Liver (tissue), 9 donors: ENCODE results near the gene EGF. TPM values are rescaled to one million over a fixed set of nuclear protein-coding genes. Genes with fewer than 3 reads are reported as not detected.

Experiments used
- DNase-seq: peaks from one replicate; pipeline ENCODE4 v3.0.0-alpha.2; 2017; ENCODE audit warnings: low spot score
- H3K27ac ChIP-seq, 2 donors: one replicate each; pipeline ENCODE4 v1.7.0; 2013; ENCODE audit warnings: inconsistent platforms in 2 of 2, low read length in 2 of 2, control low read depth in 1 of 2, low read depth in 1 of 2, mild to moderate bottlenecking in 1 of 2
- H3K27me3 ChIP-seq, 4 donors: one replicate each; pipeline versions ENCODE4 v1.6.1 to v1.7.0; 2013; ENCODE audit warnings: low read length in 3 of 4, inconsistent platforms in 1 of 4, mild to moderate bottlenecking in 1 of 4, moderate library complexity in 1 of 4; ENCODE audit not compliant: control insufficient read depth in 4 of 4, insufficient read depth in 4 of 4
- H3K36me3 ChIP-seq, 4 donors: one replicate each; pipeline versions ENCODE4 v1.6.1 to v1.7.0; 2013; ENCODE audit warnings: low read length in 3 of 4, mild to moderate bottlenecking in 3 of 4, low read depth in 1 of 4, moderate library complexity in 1 of 4; ENCODE audit not compliant: control insufficient read depth in 4 of 4, insufficient read depth in 3 of 4
- H3K4me1 ChIP-seq, 4 donors: one replicate each; pipeline versions ENCODE4 v1.6.1 to v1.7.0; 2013; ENCODE audit warnings: low read length in 3 of 4, mild to moderate bottlenecking in 3 of 4, moderate library complexity in 1 of 4; ENCODE audit not compliant: control insufficient read depth in 4 of 4, insufficient read depth in 4 of 4
- H3K4me3 ChIP-seq, 3 donors: one replicate each; pipeline versions ENCODE4 v1.6.1 to v1.7.0; 2013; ENCODE audit warnings: low read length in 3 of 3, control low read depth in 1 of 3, low read depth in 1 of 3, mild to moderate bottlenecking in 1 of 3
- H3K9ac ChIP-seq, 2 donors: one replicate each; pipeline ENCODE4 v1.7.0; 2013; ENCODE audit warnings: low read length in 2 of 2, mild to moderate bottlenecking in 2 of 2, moderate library complexity in 2 of 2, control low read depth in 1 of 2, low read depth in 1 of 2
- H3K9me3 ChIP-seq, 4 donors: one replicate each; pipeline versions ENCODE4 v1.6.1 to v1.7.0; 2013; ENCODE audit warnings: low read length in 3 of 4; ENCODE audit not compliant: control insufficient read depth in 4 of 4
- ATF3 ChIP-seq: IDR thresholded peaks from 2 replicates; pipeline ENCODE4 v1.6.1; 2016; ENCODE audit warnings: antibody characterized with exemption
- CTCF ChIP-seq: fragments of 150-350 bp; IDR thresholded peaks from 2 replicates; pipeline ENCODE4 v1.5.1; 2017; ENCODE audit warnings: improper control_type of control experiment, low read depth, low read length; ENCODE audit not compliant: missing input control
- EGR1 ChIP-seq, 2 donors: IDR thresholded peaks; 2 replicates each; pipeline ENCODE4 v1.6.1; 2016 to 2018; ENCODE audit warnings: antibody characterized with exemption in 2 of 2, low read depth in 2 of 2
- FOXA1 ChIP-seq: IDR thresholded peaks from 2 replicates; pipeline ENCODE4 v1.6.1; 2016; ENCODE audit warnings: antibody characterized with exemption
- FOXA2 ChIP-seq: IDR thresholded peaks from 2 replicates; pipeline ENCODE4 v1.6.1; 2016; ENCODE audit warnings: antibody characterized with exemption
- GABPA ChIP-seq, 2 donors: IDR thresholded peaks in 1 of 2; conservative IDR thresholded peaks in 1 of 2; 2 replicates each; pipeline ENCODE4 v1.6.1; 2016; ENCODE audit warnings: antibody characterized with exemption in 2 of 2, mild to moderate bottlenecking in 1 of 2, moderate library complexity in 1 of 2
- HNF4A ChIP-seq, 2 donors: conservative IDR thresholded peaks; 2 replicates each; pipeline ENCODE4 v1.6.1; 2016; ENCODE audit warnings: antibody characterized with exemption in 2 of 2, mild to moderate bottlenecking in 2 of 2
- HNF4G ChIP-seq: IDR thresholded peaks from 2 replicates; pipeline ENCODE4 v1.6.1; 2016; ENCODE audit warnings: antibody characterized with exemption
- JUND ChIP-seq, 2 donors: IDR thresholded peaks; 2 replicates each; pipeline ENCODE4 v1.6.1; 2016; ENCODE audit warnings: antibody characterized with exemption in 2 of 2
- MAX ChIP-seq: IDR thresholded peaks from 2 replicates; pipeline ENCODE4 v1.6.1; 2016; ENCODE audit warnings: antibody characterized with exemption
- NR2F2 ChIP-seq: IDR thresholded peaks from 2 replicates; pipeline ENCODE4 v1.6.1; 2016; ENCODE audit warnings: antibody characterized with exemption
- RAD21 ChIP-seq, 2 donors: IDR thresholded peaks; 2 replicates each; pipeline ENCODE4 v1.6.1; 2016; ENCODE audit warnings: antibody characterized with exemption in 2 of 2, mild to moderate bottlenecking in 2 of 2
- RXRA ChIP-seq, 2 donors: IDR thresholded peaks; 2 replicates each; pipeline ENCODE4 v1.6.1; 2017 to 2018; ENCODE audit warnings: antibody characterized with exemption in 2 of 2, mild to moderate bottlenecking in 1 of 2
- SP1 ChIP-seq: IDR thresholded peaks from 2 replicates; pipeline ENCODE4 v1.6.1; 2018; ENCODE audit warnings: antibody characterized with exemption, mild to moderate bottlenecking
- TAF1 ChIP-seq: conservative IDR thresholded peaks from 2 replicates; pipeline ENCODE4 v1.6.1; 2016; ENCODE audit warnings: antibody characterized with exemption, mild to moderate bottlenecking
- YY1 ChIP-seq: IDR thresholded peaks from 2 replicates; pipeline ENCODE4 v1.6.1; 2016; ENCODE audit warnings: antibody characterized with exemption, mild to moderate bottlenecking
- WGBS: extraction: QIAGEN DNeasy Blood & Tissue Kit; methylation state at CpG from one replicate; pipeline ENCODE4 v1.1.7; 2013; 5-methylcytosine and 5-hydroxymethylcytosine counted together
- polyA plus RNA-seq, 2 donors: library from polyadenylated mRNA; stranded (reverse) in 1 of 2; unstranded in 1 of 2; fragments of 200-250 nt in 1 of 2; fragments of >200 nt in 1 of 2; fragmentation: Nextera tagmentation in 1 of 2; extraction: Ambion mirVana in 1 of 2; gene quantifications; one replicate each; pipeline versions ENCODE4 v1.2.1 to v1.2.3, GENCODE V29; 2013 to 2015
- total RNA-seq, 2 donors: library from RNA; depleted of rRNA; stranded (reverse); fragments of >200 nt; gene quantifications; one replicate each; pipeline ENCODE4 v1.2.3, GENCODE V29; 2014
- TF ChIP-seq, protein P1 (sequence below): IDR thresholded peaks from 2 replicates; pipeline ENCODE4 v1.6.1; 2016; ENCODE audit warnings: antibody characterized with exemption, mild to moderate bottlenecking
- TF ChIP-seq, protein P2 (sequence below): IDR thresholded peaks from 2 replicates; pipeline ENCODE4 v1.6.1; 2016; ENCODE audit warnings: antibody characterized with exemption
- donor health status: healthy.
- donor health status: healthy.
- donor health status: healthy.
- donor health status: healthy.
- donor health status: healthy.

The EGF gene
- total and polyA plus RNA-seq, 4 donors, result 0.65 TPM; not detected in 3

DNA sequence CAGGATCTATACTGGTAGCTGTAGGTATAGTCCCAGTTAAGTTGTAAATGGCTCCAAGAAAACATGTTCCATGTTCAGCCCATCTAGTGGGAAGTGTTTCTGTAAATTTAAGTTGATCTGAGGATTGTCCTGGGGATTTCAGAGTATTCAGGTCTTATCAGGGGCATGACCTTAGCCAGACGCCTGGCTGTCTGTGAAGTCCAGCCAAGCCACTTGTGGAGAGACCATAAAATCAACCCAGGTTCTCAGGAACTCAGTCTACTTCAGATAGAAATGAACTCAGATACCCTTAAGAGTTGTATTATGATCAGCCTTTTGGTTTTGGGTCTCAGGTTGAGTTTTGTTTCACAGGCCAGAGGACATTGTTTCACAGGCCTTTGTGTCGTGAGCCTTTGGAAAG lies 95.9 kb downstream of the EGF start:
- no peaks in the 10 kb centered on the region for H3K36me3 ChIP-seq
- no peak for DNase-seq
- TF ChIP-seq GABPA (IDR thresholded peaks at IDR 0.05 in 1 of 2, conservative IDR thresholded peaks at IDR 0.05 in 1 of 2) (no peak), RXRA (IDR thresholded peaks at IDR 0.05) (peak; percentile 31 to 55), YY1 (no peak), JUND (IDR thresholded peaks at IDR 0.05) (no peak), MAX (no peak), HNF4G (no peak), ATF3 (no peak), FOXA1 (no peak), SP1 (no peak), EGR1 (IDR thresholded peaks at IDR 0.05; ENCODE audit: low read depth in 2 of 2) (no peak), CTCF (no peak), TAF1 (no peak), NR2F2 (no peak), RAD21 (IDR thresholded peaks at IDR 0.05) (peak in 1 of 2 donors; percentile 26), FOXA2 (no peak), HNF4A (conservative IDR thresholded peaks at IDR 0.05) (peak; percentile 37 to 40)
- TF ChIP-seq, protein P1, sequence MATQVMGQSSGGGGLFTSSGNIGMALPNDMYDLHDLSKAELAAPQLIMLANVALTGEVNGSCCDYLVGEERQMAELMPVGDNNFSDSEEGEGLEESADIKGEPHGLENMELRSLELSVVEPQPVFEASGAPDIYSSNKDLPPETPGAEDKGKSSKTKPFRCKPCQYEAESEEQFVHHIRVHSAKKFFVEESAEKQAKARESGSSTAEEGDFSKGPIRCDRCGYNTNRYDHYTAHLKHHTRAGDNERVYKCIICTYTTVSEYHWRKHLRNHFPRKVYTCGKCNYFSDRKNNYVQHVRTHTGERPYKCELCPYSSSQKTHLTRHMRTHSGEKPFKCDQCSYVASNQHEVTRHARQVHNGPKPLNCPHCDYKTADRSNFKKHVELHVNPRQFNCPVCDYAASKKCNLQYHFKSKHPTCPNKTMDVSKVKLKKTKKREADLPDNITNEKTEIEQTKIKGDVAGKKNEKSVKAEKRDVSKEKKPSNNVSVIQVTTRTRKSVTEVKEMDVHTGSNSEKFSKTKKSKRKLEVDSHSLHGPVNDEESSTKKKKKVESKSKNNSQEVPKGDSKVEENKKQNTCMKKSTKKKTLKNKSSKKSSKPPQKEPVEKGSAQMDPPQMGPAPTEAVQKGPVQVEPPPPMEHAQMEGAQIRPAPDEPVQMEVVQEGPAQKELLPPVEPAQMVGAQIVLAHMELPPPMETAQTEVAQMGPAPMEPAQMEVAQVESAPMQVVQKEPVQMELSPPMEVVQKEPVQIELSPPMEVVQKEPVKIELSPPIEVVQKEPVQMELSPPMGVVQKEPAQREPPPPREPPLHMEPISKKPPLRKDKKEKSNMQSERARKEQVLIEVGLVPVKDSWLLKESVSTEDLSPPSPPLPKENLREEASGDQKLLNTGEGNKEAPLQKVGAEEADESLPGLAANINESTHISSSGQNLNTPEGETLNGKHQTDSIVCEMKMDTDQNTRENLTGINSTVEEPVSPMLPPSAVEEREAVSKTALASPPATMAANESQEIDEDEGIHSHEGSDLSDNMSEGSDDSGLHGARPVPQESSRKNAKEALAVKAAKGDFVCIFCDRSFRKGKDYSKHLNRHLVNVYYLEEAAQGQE, result no peak
- TF ChIP-seq, protein P2, sequence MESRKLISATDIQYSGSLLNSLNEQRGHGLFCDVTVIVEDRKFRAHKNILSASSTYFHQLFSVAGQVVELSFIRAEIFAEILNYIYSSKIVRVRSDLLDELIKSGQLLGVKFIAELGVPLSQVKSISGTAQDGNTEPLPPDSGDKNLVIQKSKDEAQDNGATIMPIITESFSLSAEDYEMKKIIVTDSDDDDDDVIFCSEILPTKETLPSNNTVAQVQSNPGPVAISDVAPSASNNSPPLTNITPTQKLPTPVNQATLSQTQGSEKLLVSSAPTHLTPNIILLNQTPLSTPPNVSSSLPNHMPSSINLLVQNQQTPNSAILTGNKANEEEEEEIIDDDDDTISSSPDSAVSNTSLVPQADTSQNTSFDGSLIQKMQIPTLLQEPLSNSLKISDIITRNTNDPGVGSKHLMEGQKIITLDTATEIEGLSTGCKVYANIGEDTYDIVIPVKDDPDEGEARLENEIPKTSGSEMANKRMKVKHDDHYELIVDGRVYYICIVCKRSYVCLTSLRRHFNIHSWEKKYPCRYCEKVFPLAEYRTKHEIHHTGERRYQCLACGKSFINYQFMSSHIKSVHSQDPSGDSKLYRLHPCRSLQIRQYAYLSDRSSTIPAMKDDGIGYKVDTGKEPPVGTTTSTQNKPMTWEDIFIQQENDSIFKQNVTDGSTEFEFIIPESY, result no peak
- H3K9ac ChIP-seq, result no peak overlapping the region
- H3K4me1 ChIP-seq, result peaks cover 16 to 41% (median 33%) of the 10 kb centered on the region in 4 donors
- H3K27ac ChIP-seq, result no peak overlapping the region
- 31% methylated on average over 2 of the region's 2 CpGs for WGBS
- H3K4me3 ChIP-seq, result no peak overlapping the region
- H3K9me3 ChIP-seq, result no peaks in the 10 kb centered on the region
- no peaks in the 10 kb centered on the region for H3K27me3 ChIP-seq
